ENCODE data around the gene TRMT2A.

TRMT2A gene

GRCh38 chr22:20117633-20118299 is 740 bp upstream of the TRMT2A start:
- DNase-seq (ENCODE audit: low read depth in 1 of 2, low spot score in 1 of 2): peak in 1 of 2 experiments; percentile 32
- no peak for TF ChIP-seq JUND (IDR thresholded peaks at IDR 0.05; ENCODE audit: low read depth)
- in situ Hi-C loops (cut with HindIII; ENCODE audit: low pct_unique_long_range_greater_than_20kb, low sequenced_read_pairs): no loop called here

DNA sequence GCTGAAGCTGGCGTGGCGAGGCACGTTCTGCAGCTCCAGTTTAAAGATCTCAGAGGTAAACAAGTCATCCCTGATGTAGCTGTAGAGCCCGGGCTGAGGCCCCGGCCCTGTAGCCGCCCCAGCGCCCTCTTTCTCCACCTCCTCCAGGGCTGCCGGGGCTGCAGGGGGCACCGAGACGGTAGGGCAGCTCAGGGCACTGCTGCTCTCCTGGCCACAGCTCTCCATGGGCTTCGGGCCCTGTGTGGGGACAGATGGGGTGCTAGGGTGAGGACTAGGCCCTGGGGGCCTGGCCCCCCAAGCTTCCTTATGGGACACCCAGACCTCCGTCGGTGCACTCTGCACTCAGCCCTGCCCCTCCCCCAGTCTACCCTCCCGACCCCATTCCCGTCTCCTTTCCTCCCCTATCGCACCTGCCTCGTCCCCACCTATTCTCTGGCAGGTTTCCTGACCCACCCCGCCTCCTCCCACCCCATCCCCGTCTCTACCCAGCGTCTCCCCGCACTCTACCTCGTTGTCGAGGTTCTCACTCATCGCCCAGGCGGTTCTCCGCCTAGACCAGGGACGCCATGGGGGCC is 563 bp downstream of the TRMT2A start:
- in situ Hi-C loops (cut with HindIII; ENCODE audit: low pct_unique_long_range_greater_than_20kb, low sequenced_read_pairs): no loop called here
- DNase-seq (ENCODE audit: low read depth in 1 of 2, low spot score in 1 of 2): no peak
- TF ChIP-seq JUND (IDR thresholded peaks at IDR 0.05; ENCODE audit: low read depth): no peak

DNA sequence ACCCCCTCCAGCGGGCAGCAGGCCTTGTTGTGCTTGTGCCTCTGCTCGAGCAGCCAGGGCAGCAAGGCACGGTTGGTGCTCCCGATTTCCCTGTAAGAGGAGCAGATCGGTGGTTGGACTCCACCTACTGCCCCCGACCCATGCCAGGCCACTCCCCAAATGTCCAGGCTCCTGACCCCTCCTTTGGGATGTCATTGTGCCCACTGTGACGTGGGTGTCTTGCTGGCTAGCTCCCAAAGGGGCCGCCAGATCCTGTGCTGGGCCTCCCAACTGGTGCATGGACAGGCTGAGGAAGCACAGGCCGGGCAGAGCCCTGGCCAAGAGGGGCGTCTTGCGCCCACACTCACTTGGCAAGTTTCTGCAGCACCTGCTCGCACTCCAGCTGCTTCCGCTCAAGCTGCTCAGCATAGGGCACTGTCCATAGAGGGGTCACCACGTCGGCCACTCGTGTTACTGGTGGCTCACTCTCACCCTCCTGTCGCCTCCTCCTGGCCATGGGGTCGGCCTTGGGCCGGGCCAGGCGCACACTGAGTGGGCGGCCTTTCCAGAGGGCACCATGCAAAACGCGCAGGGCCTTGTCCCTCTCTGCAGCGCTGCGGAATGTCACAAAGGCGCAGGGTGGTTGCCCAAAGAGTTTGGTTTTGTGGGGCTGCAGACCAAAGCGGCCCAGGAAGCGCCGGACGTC is 1.2 kb downstream of the TRMT2A start, which contains the start of gene RANBP1:
TSS of gene RANBP1 (plus strand) at position 414 of the 685 bp plus-strand sequence. CDS start at position 495, 81 bp downstream.
- no peak for TF ChIP-seq JUND (IDR thresholded peaks at IDR 0.05; ENCODE audit: low read depth)
- in situ Hi-C loops (cut with HindIII; ENCODE audit: low pct_unique_long_range_greater_than_20kb, low sequenced_read_pairs): no loop called here
- no peak for DNase-seq (ENCODE audit: low read depth in 1 of 2, low spot score in 1 of 2)

DNA sequence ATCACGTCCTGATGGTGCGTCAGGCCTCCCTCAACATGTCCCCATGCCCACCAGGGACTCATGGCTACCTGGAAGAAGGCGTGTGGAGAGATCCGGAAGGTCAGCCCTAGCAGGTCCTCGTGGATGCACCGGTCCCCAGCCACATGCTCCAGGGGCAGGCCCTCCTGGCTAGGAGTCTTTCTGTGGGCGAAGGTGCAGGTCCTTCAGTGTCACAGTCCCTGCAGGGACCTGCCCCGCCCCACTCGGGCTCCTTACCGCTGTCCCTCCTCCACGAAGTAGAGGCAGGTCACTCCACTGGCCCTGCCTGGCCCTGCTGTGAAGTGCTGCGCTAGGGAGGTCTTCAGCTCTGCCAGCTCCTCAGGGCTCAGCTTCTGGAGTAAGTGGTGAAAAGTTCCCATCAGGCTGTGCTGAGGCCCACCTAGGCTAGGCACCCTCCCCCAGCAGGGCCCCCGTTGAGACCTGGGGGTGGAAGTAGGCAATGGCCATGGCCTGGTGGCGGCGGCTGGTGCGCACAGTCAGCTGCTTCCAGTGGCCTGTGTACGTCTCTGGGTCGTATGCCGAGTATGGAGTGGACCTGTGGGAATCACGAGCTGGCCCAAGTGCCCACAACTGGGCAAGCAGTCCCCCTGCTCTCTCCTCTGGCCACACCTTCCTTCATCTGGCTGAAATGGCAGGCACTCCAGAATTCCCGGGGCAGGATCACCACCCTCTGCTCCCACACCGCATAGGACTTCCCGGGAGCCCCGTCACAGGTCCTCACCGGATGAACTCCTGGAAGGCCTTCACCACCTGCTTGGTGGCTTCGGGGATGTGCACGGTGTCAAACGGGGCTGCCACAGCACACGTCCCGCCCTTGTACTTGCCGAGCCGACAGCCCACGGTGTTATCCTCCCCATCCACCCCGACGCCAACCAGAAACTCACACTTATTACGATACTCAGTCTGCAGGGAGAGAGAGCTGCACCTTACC is 2.2 kb downstream of the TRMT2A start:
- in situ Hi-C loops (cut with HindIII; ENCODE audit: low pct_unique_long_range_greater_than_20kb, low sequenced_read_pairs): no loop called here
- TF ChIP-seq JUND (IDR thresholded peaks at IDR 0.05; ENCODE audit: low read depth): no peak
- no peak for DNase-seq (ENCODE audit: low read depth in 1 of 2, low spot score in 1 of 2)

- no peak for TF ChIP-seq JUND (IDR thresholded peaks at IDR 0.05; ENCODE audit: low read depth)
- DNase-seq (ENCODE audit: low read depth in 1 of 2, low spot score in 1 of 2): no peak
- in situ Hi-C loops (cut with HindIII; ENCODE audit: low pct_unique_long_range_greater_than_20kb, low sequenced_read_pairs): no loop called here
Measured at GRCh38 chr22:20113551-20114310, 3.3 kb downstream of the TRMT2A start.

DNA sequence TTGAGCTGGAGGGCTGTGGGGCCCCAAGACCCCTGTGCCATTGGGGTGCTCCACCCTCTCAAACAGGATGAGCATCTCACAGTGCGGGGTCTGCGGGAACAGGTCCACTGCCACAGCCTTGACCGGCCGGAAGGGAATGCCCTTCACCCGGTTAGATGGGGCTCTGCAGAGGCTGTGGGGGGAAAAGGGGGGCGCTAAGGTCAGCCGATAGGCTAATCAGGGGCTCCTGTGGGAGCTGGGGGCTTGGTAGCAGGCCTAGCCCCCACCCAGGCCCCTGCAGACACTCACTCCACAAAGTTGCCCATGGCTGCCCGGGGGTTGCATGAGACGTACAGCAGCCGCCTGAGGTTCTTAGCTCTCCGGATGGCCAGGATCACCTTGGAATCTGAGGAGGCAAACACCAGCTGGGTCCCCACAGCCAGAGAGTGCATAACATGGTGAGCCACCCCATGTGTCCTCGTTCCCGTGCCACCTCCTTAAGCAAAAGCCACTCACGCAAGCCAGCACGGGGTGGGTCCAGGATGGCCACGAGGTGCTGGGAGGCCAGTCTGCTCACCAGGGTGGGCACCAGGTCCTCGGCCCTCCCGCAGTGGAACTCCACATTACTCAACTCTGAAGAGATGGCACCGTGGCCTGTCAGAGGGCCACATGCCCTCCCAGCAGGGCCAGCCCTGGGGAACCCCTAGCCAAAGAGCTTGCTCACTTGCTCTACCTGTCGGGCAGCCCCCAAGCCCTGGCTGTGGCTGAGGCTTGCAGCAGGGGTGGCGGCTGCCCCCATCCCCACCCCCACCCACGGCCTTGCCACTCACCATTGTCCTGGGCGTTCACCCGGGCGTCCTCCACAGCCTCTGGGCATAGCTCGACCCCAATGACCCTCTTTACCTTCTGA is 4.2 kb downstream of the TRMT2A start:
- in situ Hi-C loops (cut with HindIII; ENCODE audit: low pct_unique_long_range_greater_than_20kb, low sequenced_read_pairs): no loop called here
- DNase-seq (ENCODE audit: low read depth in 1 of 2, low spot score in 1 of 2): no peak
- no peak for TF ChIP-seq JUND (IDR thresholded peaks at IDR 0.05; ENCODE audit: low read depth)

- in situ Hi-C loops (cut with HindIII; ENCODE audit: low pct_unique_long_range_greater_than_20kb, low sequenced_read_pairs): no loop called here
- no peak for TF ChIP-seq JUND (IDR thresholded peaks at IDR 0.05; ENCODE audit: low read depth)
- DNase-seq (ENCODE audit: low read depth in 1 of 2, low spot score in 1 of 2): no peak
Measured at GRCh38 chr22:20111689-20112622, 5.1 kb downstream of the TRMT2A start.

DNA sequence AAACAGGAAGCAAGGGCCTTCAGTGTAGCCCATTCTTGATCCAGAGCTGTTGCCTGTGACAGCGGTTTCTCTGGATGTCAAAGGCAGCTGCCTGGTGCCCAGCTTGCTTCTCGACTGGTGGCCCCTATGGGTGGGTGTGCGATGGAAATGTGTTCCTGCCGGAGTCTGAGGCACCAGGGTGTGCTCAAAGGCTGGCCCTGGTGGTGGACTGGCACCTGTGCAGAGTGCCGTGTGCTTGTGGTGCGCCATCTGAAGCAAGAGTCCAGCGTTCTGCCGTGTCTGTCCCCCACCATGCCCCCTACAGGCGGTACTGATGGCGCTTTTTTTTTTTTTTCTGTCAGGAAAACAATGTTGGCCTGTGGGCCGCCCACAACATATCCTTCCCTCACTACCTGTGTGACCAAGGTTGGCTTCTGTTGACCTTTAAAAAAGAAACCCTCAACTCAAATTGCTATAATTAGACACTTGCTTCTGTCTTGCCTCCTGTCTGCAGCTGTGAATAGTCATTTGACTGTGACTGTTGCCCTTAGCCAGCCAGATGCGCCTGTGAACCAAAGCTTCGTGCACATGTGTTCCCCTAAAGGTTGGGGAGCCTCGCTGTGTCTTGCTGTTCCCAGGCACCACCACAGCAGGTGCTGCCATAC is 5.9 kb downstream of the TRMT2A start:
- DNase-seq (ENCODE audit: low read depth in 1 of 2, low spot score in 1 of 2): peak in 1 of 2 experiments; percentile 40
- TF ChIP-seq JUND (IDR thresholded peaks at IDR 0.05; ENCODE audit: low read depth): no peak
- in situ Hi-C loops (cut with HindIII; ENCODE audit: low pct_unique_long_range_greater_than_20kb, low sequenced_read_pairs): no loop called here

- DNase-seq (ENCODE audit: low read depth in 1 of 2, low spot score in 1 of 2): no peak
- TF ChIP-seq JUND (IDR thresholded peaks at IDR 0.05; ENCODE audit: low read depth): no peak
- in situ Hi-C loops (cut with HindIII; ENCODE audit: low pct_unique_long_range_greater_than_20kb, low sequenced_read_pairs): no loop called here
Measured at GRCh38 chr22:20110359-20110985, 6.6 kb downstream of the TRMT2A start.
